ENCODE measurements around the gene SAMD8.

DNA sequence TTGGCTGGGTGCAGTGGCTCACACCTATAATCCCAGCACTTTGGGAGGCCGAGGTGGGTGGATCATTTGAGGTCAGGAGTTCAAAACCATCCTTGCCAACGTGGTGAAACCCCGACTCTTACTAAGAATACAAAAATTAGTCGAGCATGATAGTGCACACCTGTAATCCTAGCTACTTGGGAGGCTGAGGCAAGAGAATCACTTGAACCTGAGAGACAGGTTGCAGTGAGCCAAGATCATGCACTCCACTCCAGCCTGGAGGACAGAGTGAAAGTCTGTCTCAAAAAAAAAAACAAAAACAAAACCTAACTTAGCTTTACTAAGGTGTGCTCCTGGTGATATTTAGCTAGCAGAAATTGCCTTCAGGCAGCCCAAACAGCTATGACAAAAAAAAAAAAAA lies 74.9 kb downstream of the SAMD8 start:
- TF ChIP-seq BACH1 (IDR thresholded peaks at IDR 0.05; ENCODE audit: low read length) (no peak), POLR2A (IDR thresholded peaks at IDR 0.05; ENCODE audit: control extremely low read depth in 1 of 2, low read depth in 2 of 2, low read length in 2 of 2) (no peak)

Data from H1 (cell line).